Activated T-helper 1 cell treated with anti-CD3 and anti-CD28 coated beads, Interleukin-12 subunit alpha, Interleukin-12 subunit beta, Interleukin-2, Interleukin-4 antibody, amounts not matched to agents 30 ng/mL and 10 ng/mL and 1 ng/mL, durations not matched to agents 14 hours and 24 hours and 36 hours (primary cell): ENCODE measurements around the gene DNAJC11. TPM values are rescaled to one million over a fixed set of nuclear protein-coding genes. Genes with fewer than 3 reads are reported as not detected.

ENCODE experiments used
- DNase-seq: peaks from one replicate; pipeline ENCODE4 v3.0.0; 2021; ENCODE audit warnings: low spot score
- H3K27ac Mint-ChIP-seq: one replicate; pipeline ENCODE4 v1.8.0; 2021; ENCODE audit warnings: mild to moderate bottlenecking, mixed read lengths
- H3K27me3 Mint-ChIP-seq: one replicate; pipeline ENCODE4 v1.8.0; 2022; ENCODE audit warnings: mild to moderate bottlenecking, moderate library complexity, mixed read lengths; ENCODE audit not compliant: insufficient read depth
- H3K36me3 Mint-ChIP-seq: one replicate; pipeline ENCODE4 v1.8.0; 2021; ENCODE audit warnings: low read depth, mixed read lengths
- H3K4me1 Mint-ChIP-seq: one replicate; pipeline ENCODE4 v1.8.0; 2021; ENCODE audit warnings: low read depth, mixed read lengths
- H3K4me3 Mint-ChIP-seq: one replicate; pipeline ENCODE4 v1.8.0; 2021; ENCODE audit warnings: mild to moderate bottlenecking, moderate library complexity, mixed read lengths
- H3K9me3 Mint-ChIP-seq: one replicate; pipeline ENCODE4 v1.8.0; 2021; ENCODE audit warnings: mixed read lengths
- intact Hi-C: fragments of 100-400 bp; cut with micrococcal nuclease; formaldehyde crosslinking; loops from one replicate; pipeline ENCODE4 v1.15.1; 2024
- total RNA-seq: library from RNA; stranded (reverse); gene quantifications from 2 replicates; pipeline ENCODE4 v1.2.3, GENCODE V29; 2022

The DNAJC11 gene
- total RNA-seq, 1 donor from 2014 or later = 81.4 TPM

- Mint-ChIP-seq H3K27me3 (no peaks in the 10 kb centered on the region), H3K9me3 (no peaks in the 10 kb centered on the region), H3K27ac (no peak overlapping the region), H3K36me3 (peaks cover 19% of the 10 kb centered on the region), H3K4me3 (no peak overlapping the region), H3K4me1 (no peaks in the 10 kb centered on the region)
- intact Hi-C loops = no loop called here
- no peak for DNase-seq
Observed at GRCh38 chr1:6635910-6636760, 65.5 kb downstream of the DNAJC11 start.

DNA sequence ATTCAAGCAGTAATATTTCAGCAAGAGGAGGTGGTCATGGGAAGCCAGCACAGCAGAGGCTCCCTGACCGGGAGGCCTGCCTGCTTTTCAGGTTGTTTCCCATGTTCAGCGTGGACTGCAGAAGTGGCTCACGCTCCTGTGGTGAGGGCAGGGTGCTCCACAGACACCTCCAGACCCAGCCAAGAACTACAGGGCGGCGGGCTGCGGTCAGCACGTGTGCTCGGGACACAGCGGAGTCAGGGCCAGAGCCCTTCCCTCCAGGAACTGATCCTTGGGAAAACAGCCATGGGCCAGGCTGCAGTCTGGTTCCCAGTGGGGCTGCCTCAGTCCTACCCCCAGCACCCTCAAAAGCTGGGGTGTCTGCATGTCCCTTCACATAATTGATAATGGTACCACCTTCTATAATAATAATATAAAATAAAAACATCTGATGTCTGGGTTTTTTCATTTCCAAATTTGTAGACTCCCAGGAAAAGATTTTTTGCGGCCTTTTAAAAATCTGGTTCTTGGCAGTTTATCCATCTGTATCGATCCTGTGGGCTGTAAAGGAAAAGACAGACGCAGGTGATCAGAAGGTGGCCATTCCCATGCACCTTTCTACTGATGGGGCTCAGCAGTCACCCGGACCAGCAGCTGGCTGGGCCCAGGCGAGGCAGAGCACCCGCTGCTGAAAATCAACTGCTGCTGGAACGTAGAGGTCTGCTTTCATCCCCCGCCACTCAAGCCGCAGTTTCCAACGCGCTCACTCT, 66.3 kb downstream of the DNAJC11 start:
- Mint-ChIP-seq H3K27me3 (no peaks in the 10 kb centered on the region), H3K36me3 (peaks cover 20% of the 10 kb centered on the region), H3K27ac (no peak overlapping the region), H3K4me3 (no peak overlapping the region), H3K9me3 (no peaks in the 10 kb centered on the region), H3K4me1 (no peaks in the 10 kb centered on the region)
- no peak for DNase-seq
- intact Hi-C loops = no loop called here

DNA sequence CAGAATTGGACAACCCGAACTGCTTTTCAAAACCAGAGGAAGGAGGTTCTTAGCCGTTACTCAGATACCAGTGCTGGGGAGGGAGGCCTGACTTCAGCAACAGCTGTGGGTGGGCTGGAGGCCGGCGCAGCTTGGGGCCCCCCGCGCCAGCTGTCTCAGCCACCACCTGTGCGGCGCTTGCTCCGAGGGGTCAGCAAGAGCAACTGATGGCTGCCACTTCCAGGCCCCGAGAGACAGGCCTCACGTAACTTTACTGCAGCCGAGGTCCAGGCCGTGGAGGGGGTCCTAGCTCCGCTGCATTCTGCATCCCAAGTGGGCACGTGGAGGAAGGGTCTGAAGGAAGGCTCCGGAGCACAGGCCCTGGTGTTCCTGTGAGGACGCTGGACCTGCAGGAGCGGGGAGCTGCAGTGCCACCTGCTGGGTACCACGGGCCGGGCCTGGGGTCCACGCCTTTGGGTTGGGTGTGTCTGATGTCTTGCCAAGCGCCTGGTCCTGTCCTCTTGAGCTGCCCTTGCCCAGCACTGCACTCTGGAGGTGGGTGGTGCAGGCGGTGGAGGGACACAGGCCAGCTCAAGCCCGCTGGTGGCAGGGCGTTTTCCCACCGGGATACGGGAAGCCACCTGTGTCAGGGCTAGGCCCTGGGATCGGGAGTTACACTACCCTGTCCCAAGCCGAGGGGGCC, 67.1 kb downstream of the DNAJC11 start:
- H3K27ac Mint-ChIP-seq = no peak overlapping the region
- H3K4me1 Mint-ChIP-seq = no peaks in the 10 kb centered on the region
- DNase-seq = no peak
- H3K36me3 Mint-ChIP-seq = peaks cover 24% of the 10 kb centered on the region
- H3K9me3 Mint-ChIP-seq = no peaks in the 10 kb centered on the region
- intact Hi-C loops = no loop called here
- H3K27me3 Mint-ChIP-seq = no peaks in the 10 kb centered on the region
- H3K4me3 Mint-ChIP-seq = no peak overlapping the region

DNA sequence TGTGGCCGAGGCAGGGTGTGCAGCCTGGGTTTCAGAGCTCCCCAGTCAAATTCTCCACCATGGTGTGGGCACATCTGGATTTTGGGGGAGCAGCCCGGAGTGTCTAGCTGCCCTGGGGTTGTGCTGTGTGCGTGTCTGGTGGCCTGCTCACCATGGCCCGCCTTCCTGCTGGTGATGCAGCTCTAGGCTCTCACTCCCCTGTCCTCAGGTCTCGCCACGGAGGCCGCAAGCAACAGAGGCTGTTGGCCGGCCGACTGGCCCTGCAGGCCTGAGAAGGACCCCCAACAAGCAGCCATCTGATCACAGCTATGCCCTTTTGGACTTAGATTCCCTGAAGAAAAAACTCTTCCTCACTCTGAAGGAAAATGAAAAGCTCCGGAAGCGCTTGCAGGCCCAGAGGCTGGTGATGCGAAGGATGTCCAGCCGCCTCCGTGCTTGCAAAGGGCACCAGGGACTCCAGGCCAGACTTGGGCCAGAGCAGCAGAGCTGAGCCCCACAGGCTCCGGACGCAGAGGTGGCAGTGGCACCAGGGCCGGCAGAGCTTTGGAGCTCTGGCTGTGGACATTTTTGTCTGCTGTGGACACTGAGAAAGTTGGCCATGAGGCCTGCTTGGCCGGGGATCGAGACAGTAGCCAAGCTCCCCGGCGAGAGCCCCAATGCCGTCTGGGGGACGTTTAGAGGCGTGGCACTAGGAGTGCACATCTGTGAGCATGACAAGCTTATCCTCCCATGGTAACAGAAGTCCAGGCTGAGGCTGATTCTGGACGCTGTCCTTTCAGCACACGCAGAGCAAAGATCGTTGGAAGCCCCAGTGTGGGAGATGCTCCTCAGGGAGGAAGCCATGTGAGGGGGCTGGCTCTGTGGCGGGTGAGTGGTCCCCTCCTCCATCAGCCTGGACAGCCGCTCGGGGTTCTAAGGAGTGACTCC, 68.8 kb downstream of the DNAJC11 start:
- intact Hi-C loops = no loop called here
- H3K36me3 Mint-ChIP-seq = peaks cover 25% of the 10 kb centered on the region
- no peak overlapping the region for H3K4me3 Mint-ChIP-seq
- no peak for DNase-seq
- no peak overlapping the region for H3K27ac Mint-ChIP-seq
- no peaks in the 10 kb centered on the region for H3K27me3 Mint-ChIP-seq
- H3K4me1 Mint-ChIP-seq = peaks cover under 1% of the 10 kb centered on the region
- no peaks in the 10 kb centered on the region for H3K9me3 Mint-ChIP-seq

DNA sequence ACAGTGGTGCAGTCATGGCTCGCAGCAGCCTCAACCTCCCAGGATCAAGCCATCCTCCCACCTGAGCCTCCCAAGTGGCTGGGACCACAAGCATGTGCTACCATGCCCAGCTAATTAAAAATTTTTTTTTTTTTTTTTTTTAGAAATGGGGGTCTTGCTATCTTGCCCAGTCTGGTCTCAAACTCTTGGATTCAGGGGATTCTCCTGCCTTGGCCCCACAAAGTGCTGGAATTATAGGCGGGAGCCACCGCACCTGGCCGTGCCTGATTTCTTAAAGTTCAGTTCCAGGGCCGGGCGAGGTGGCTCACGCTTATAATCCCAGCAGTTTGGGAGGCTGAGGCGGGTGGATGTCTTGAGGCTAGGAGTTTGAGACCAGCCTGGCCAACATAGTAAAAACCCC, 70.6 kb downstream of the DNAJC11 start:
- intact Hi-C loops = no loop called here
- H3K4me3 Mint-ChIP-seq = no peak overlapping the region
- peaks cover 26% of the 10 kb centered on the region for H3K36me3 Mint-ChIP-seq
- peaks cover 15% of the 10 kb centered on the region for H3K4me1 Mint-ChIP-seq
- H3K9me3 Mint-ChIP-seq = no peaks in the 10 kb centered on the region
- H3K27ac Mint-ChIP-seq = no peak overlapping the region
- no peaks in the 10 kb centered on the region for H3K27me3 Mint-ChIP-seq
- DNase-seq = no peak

DNA sequence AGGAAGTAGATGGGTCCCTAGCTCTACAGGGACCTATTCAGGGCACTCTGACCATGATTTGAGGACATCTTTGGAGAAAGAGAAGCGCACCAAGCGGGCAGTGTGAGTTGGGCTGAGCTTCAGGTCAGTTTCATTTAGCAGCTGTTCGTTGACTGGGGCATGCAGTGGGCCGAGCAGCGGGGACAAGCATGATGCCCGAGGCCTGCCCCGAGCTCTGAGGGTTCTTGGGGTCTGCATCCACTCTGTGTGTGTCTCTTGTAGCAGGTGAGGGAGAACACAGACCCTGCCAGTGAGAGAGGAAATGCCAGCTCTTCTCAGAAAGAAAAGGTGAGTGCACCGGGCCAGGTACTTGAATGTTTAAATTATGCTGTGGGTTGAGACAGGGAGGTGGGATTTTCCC, 71.6 kb downstream of the DNAJC11 start:
- Mint-ChIP-seq H3K27ac (peak overlapping the region; percentile 18), H3K36me3 (peaks cover 24% of the 10 kb centered on the region), H3K27me3 (no peaks in the 10 kb centered on the region), H3K4me1 (peaks cover 19% of the 10 kb centered on the region), H3K9me3 (no peaks in the 10 kb centered on the region), H3K4me3 (no peak overlapping the region)
- no peak for DNase-seq
- intact Hi-C loops = no loop called here

DNA sequence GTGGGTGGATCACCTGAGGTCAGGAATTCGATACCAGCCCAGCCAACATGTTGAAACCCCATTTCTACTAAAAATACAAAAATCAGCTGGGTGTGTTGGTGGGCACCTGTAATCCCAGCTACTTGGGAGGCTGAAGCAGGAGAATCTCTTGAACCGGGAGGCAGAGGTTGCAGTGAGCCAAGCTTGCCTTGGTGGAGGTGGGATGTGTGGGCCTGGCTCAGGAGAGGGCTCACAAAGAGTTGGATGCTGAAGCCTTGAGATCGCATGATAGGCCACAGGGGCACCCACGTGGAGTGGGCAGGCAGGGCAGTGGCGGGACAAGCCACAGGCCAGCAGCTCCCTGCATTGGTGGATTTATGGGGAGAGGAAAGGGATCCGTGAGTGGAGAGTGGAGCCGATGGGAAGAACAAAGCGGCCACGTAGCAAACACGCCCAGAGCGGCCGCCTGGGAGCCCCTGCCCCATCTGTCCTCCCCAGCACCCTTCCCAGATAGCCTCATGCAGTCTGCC, 72.6 kb downstream of the DNAJC11 start:
- Mint-ChIP-seq H3K36me3 (peaks cover 22% of the 10 kb centered on the region), H3K9me3 (no peaks in the 10 kb centered on the region), H3K4me3 (no peak overlapping the region), H3K27ac (no peak overlapping the region), H3K4me1 (peaks cover 24% of the 10 kb centered on the region), H3K27me3 (no peaks in the 10 kb centered on the region)
- DNase-seq = no peak
- intact Hi-C loops = loop anchor here (5.0 kb wide), 1 partner anchor 137 kb away; the partner anchor contains the start of gene PLEKHG5

DNA sequence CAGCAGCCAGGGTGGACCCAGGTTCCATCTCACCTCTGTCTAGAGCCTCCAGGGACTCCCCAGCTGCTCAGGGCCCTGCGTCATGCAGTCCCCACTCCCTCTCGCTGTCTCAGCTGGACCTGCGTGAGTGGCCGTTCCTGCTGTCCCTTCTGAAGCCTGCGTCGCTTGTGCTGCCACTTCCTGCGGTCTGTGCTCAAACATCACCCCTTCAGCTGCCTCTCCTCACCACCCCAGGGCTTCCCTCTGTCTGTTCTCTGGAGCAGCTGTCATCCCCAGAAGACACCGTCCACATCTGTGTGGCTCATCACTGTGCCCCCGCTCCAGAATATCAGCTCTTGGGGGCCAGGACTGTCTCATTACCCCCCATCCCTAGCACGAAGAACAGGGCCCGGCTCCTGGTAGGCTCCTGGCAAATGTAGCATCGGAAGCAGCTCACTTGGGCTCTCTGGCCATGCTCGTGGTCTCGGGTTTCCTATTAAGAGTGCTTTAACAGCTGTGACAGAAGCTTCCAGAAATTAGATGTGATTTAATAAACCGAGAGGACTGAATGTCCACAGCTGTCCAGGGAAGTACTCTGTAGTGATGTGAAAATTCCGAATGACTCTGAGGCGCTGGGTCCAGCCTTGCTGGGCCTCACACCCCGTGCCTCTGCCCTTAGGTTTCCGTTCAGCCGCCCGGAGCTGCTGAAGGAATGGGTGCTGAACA, 73.6 kb downstream of the DNAJC11 start:
- H3K4me1 Mint-ChIP-seq = peaks cover 24% of the 10 kb centered on the region

GRCh38 chr1:6627031-6627430, 74.6 kb downstream of the DNAJC11 start:
- Mint-ChIP-seq H3K9me3 (no peaks in the 10 kb centered on the region), H3K4me3 (peak overlapping the region; percentile 96), H3K36me3 (peaks cover 25% of the 10 kb centered on the region), H3K27ac (no peak overlapping the region), H3K4me1 (peaks cover 24% of the 10 kb centered on the region), H3K27me3 (no peaks in the 10 kb centered on the region)
- no peak for DNase-seq
- intact Hi-C loops = loop anchor here (5.0 kb wide), 1 partner anchor 135 kb away; the partner anchor contains the start of gene PLEKHG5

More for the DNA sequence above, 73.6 kb downstream of the DNAJC11 start:
- Mint-ChIP-seq H3K4me3 (peak overlapping the region; percentile 64), H3K36me3 (peaks cover 22% of the 10 kb centered on the region), H3K27ac (peak overlapping the region; percentile 53), H3K27me3 (no peaks in the 10 kb centered on the region), H3K9me3 (no peaks in the 10 kb centered on the region)
- DNase-seq = no peak
- intact Hi-C loops = loop anchor here (5.0 kb wide), 1 partner anchor 136 kb away; the partner anchor contains the start of gene PLEKHG5

GRCh38 chr1:6625584-6626149, 75.9 kb downstream of the DNAJC11 start:
- intact Hi-C loops = loop anchor here (1.0 to 5.0 kb wide), 6 partner anchors 12 to 133 kb away; partner anchors contain the start of genes DNAJC11, NOL9, PHF13 and PLEKHG5
- Mint-ChIP-seq H3K9me3 (no peaks in the 10 kb centered on the region), H3K4me1 (peaks cover 24% of the 10 kb centered on the region), H3K36me3 (peaks cover 31% of the 10 kb centered on the region), H3K4me3 (peak overlapping the region; percentile 96), H3K27ac (peak overlapping the region; percentile 86), H3K27me3 (no peaks in the 10 kb centered on the region)
- DNase-seq = no peak
